ENCODE results near the gene TMTC1. TPM values are rescaled to one million over a fixed set of nuclear protein-coding genes. Genes with fewer than 3 reads are reported as not detected.
A peak's percentile ranks its signal among the peaks of the same experiment; 100 is the strongest.
"Not testable (repeated sequence)": the region's sequence is repeated elsewhere in the genome, so short reads cannot be mapped to it uniquely, and the experiment has no call there.

TMTC1 gene
- total RNA-seq: 5.3 TPM

DNA sequence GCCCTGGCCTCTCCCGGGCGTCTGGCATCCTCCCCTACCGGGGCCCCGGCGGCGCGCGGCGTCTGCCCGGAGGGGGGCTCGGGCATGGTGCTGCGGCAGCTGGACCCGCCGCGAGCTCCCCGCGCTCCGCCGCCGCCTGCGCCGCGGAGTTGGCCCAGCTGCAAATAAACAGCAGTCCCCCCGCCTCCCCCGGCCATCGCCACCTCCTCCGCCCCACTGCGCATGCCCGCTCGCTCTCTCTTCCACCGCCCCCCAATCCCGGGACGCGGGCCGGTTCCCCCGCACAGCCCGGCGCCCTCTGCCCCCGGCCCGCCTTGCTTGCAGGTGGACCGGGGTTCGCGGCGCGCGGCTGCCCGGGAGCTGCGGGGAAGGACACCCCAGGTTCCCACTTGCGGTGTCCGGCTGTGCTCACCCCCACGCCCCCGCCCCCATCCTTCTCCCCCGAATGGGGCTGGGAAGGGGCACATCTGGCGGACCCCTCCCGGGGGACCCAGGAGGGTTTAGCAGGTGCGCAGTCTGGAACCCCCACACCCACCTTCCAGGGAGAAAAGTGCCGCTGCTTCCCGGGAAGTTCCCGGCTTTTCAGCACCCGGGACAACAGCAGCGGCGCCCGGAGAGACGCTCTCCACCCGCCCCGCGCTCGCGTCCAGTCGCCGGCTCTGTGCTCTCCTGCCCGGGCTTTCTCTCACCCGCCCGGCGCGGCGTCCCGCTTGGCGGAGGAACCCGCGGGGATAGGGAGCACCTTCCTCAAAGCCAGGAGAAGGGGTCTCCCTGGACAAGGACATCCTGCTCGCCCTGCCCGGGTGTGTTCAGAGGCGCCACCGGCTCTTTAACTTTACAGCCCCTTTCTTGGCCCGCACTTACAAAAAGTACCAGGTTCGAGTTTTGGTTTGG is at the start of gene TMTC1:
Gene TMTC1 (minus strand): TSS at position 170 of the 894 bp plus-strand sequence. CDS start 191 bp downstream, outside the sequence.
- peak; percentile 59 for ATAC-seq

GRCh38 chr12:29831173-29831572 is 47.4 kb upstream of the TMTC1 start:
- ATAC-seq: no peak

- no peak for ATAC-seq
Observed at GRCh38 chr12:29830391-29830790, 46.6 kb upstream of the TMTC1 start.

DNA sequence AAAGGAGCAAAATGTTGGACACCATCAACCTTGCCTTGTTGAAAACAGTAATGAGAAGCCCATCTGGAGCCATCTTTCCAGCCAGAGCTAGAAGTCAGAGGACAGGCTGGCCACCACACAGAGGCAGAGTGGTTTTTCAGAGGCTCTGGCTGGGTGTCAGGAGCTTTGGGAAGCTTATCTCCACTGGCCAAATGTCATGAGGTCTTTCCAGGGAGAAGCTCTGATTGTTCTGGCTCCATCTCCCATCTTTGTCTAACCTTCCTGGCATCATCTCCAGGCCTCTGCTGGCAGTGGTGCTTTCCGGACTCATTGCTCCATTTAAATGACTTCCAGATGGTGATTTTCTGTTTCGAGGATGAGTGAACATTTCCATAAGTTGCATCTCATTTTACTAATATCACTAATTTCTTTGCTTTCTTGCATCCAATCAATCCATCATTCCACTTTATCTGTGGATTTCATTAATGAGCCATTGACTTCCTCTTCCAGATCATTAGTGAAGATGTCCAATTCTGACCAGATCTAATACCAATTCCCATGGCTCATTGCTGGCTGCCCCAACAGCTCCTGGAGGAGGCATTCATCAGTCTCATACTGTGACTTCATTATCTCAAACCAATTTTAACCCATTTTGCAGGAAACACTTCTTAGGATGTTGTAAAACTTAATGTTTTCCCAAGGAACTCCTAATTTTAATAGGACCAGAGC is 35.3 kb upstream of the TMTC1 start:
- ATAC-seq: no peak

- ATAC-seq: no peak
Observed at GRCh38 chr12:29816874-29817725, 33.4 kb upstream of the TMTC1 start.

DNA sequence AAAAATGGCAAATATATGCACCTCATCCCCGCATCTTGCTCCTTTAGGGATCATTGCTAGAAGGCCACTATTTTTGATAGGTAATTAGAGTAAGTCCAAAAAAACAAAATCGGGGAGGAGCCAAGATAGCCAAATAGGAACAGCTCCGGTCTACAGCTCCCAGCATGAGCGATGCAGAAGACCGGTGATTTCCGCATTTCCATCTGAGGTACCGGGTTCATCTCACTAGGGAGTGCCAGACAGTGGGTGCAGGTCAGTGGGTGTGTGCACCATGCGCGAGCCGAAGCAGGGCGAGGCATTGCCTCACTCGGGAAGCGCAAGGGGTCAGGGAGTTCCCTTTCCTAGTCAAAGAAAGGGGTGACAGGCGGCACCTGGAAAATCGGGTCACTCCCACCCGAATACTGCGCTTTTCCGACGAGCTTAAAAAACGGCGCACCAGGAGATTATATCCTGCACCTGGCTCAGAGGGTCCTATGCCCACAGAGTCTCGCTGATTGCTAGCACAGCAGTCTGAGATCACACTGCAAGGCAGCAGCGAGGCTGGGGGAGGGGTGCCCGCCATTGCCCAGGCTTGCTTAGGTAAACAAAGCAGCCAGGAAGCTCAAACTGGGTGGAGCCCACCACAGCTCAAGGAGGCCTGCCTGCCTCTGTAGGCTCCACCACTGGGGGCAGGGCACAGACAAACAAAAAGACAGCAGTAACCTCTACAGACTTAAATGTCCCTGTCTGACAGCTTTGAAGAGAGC is 26.0 kb upstream of the TMTC1 start:
- not testable (repeated sequence) for ATAC-seq

DNA sequence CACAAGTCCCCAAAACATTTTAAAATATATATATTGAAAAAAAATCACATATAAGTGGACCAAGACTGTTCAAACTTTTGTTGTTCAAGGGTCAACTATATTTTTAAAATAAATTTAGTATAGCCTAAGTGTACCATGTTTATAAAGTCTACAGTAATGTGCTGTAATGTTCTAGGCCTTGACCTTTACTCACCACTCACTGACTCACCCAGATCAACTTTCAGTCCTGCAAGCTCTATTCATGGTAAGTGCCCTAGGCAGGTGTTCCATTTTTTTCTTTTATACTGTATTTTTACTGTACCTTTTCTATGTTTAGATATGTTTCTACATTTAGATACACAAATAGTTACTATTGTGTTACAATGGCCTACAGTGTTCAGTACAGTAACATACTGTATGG is 23.4 kb upstream of the TMTC1 start:
- no peak for ATAC-seq

GRCh38 chr12:29804019-29804418 is 20.3 kb upstream of the TMTC1 start:
- no peak for ATAC-seq

- no peak for ATAC-seq
Observed at GRCh38 chr12:29799591-29799990, 15.8 kb upstream of the TMTC1 start.

GRCh38 chr12:29797565-29798355 is 14.0 kb upstream of the TMTC1 start:
- ATAC-seq: no peak

DNA sequence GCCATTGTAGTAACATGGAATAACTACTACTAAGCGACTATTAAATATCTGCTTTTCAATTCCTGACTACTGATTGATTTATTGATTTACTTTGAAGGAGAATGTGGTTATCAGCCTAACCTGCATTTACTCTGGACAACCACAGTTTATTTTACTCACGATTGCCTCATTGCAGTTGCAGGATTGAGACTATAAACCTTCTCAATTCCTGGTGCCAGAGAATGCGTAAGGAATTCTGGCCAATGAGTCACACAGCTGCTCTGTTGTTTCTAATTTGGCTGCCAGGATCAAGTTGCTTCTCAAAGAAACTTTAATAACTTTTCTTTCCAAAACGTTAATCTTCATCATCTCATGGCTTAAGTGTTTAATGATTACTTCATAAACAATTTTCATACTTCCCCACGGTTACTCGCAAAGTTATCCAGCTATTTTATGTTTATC is 13.1 kb upstream of the TMTC1 start:
- ATAC-seq: peak; percentile 65

DNA sequence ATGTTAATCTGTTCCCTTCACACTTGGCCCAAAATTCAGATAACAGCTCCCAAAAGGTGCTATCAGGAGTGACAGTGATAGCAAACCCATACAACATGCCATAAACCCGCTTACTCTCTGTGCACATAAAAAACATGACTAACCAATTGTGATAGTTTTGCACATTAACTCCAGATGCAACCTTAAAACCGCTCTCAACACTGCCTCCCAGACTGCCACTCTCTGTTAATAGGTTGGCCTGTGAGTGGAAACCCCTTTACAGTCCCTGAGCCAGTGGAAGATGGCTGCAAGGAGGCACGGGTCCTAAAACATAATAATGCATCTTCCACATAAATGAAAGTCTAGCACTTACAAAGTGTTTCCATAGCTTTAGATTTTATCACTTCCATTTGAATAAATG is 12.0 kb upstream of the TMTC1 start:
- ATAC-seq: no peak

DNA sequence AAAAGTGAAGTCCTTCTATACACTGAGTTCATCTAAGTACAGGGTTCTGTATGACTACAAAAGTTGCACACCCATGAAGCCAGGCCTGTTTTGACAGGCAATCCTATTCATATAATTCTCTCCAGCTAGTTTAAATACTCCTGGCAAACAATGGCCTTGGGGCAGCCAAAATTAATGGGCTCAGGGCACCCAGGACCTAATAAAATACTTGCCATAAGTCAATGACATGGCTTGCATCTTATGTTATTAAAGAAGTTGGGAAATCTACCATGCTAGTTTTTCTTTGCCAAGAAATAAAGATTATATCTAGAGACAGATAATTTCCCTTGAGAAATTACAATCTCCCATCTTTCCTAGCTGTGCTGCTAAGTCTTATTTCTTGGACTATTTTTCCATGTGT is 11.1 kb upstream of the TMTC1 start:
- peak; percentile 23 for ATAC-seq

DNA sequence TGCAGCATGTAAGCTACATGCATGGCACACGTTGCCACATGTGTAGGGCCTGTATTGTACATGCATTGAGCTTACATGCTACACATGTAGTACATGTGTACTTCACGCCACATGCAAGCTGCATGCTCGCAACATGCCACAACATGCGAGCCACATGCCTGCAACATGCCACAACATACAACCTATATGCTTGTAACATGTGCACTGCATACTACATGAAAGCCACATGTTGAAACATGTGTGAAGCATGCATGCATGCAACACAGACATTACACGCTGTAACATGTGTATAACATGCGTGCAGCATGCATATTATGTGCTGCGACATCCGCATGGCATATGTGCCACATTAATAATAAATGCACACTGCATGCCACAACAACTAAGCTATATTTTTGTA is 9.1 kb upstream of the TMTC1 start:
- no peak for ATAC-seq

GRCh38 chr12:29792132-29792531 is 8.4 kb upstream of the TMTC1 start:
- no peak for ATAC-seq

GRCh38 chr12:29782871-29783772 is 620 bp downstream of the TMTC1 start:
- peak; percentile 46 for ATAC-seq

GRCh38 chr12:29782285-29782870 is 1.4 kb downstream of the TMTC1 start:
- peak; percentile 76 for ATAC-seq

- no peak for ATAC-seq
Observed at GRCh38 chr12:29781705-29782266, 2.0 kb downstream of the TMTC1 start.

- ATAC-seq: no peak
Observed at GRCh38 chr12:29781188-29781587, 2.6 kb downstream of the TMTC1 start.

All from esophagus mucosa (tissue), 1 donor.